NCI-H2081 (cell line): ENCODE measurements around the gene COL18A1.

Source experiments
- DNase-seq, 2 experiments: peaks; one replicate each; lab custom pipeline; 2025; lab: John Stamatoyannopoulos, UW

The COL18A1 gene

DNA sequence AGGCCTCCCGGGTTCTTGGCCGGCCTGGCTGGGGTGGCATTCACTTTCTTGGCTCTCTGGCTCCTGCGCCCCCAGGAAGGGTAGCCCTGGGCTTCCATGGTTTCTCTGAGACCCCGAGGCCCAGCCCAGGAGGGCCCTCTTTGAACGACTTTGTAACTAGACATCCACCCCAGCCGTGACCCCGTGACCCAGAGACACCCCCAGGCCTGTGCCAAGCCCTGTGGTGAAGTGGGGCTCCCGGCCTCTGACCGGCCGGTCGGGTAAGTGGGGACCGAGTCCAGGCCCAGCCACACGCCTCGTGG, 64.0 kb downstream of the COL18A1 start:
- DNase-seq = no peak

DNA sequence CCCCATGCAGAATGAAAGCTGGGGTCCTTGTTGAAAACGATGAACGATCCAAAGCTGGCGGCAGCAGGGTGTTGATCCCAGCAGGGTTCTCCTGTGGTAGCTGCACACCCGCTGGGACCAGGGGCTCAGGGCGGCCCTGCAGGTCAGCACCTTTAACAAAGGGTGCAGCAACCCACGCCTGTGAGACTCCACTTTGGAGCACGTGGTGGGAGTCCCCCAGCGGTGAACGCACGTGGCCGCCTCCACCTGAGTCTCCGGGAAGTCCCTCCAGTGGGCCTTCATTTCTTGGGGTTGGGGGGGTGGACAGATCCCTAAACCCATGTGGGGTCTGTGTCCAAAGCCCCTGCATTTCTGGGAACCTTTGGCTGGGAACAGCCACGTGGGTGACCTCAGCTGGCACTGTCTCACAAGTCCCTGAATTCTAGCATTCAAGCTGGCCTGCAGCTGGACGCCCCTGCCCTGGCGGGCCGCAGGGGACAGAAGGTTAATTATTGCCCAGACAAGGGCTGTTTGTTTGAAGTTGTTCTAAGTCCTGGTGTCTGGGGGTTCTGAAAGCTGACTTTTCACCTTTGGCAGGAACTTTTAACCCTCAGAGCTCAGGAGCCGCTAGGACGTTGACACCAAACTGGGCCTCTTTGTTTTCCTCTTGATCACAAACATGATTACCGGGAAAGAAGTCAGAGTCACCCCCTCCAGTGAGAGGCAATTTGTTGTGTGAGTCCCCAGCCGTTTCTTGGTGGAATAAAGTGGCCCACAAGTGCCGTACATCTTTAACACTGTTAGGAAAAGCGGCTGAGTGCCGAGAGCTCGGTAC, 64.5 kb downstream of the COL18A1 start:
- DNase-seq = no peak

DNA sequence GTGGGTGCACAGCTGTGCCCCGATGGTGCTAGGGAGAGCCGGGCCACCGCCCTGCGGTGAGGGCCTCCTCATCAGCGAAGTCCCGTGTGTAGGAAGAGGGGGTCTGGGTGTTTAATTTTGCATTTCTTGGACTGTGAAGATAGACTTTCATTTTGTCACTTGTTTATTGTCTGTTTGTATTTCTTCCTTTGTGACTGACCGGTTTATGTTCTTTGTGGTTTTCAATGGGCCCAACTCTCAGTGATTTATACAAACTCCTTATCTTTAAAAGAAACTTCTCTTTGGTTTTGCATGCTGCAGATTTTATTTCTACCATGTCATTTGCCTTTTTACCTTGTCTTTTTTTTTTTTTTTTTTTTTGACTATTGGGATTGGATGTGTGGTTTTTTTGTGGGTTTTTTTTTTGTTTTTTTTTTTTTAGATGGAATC, 65.1 kb downstream of the COL18A1 start:
- no peak for DNase-seq

DNA sequence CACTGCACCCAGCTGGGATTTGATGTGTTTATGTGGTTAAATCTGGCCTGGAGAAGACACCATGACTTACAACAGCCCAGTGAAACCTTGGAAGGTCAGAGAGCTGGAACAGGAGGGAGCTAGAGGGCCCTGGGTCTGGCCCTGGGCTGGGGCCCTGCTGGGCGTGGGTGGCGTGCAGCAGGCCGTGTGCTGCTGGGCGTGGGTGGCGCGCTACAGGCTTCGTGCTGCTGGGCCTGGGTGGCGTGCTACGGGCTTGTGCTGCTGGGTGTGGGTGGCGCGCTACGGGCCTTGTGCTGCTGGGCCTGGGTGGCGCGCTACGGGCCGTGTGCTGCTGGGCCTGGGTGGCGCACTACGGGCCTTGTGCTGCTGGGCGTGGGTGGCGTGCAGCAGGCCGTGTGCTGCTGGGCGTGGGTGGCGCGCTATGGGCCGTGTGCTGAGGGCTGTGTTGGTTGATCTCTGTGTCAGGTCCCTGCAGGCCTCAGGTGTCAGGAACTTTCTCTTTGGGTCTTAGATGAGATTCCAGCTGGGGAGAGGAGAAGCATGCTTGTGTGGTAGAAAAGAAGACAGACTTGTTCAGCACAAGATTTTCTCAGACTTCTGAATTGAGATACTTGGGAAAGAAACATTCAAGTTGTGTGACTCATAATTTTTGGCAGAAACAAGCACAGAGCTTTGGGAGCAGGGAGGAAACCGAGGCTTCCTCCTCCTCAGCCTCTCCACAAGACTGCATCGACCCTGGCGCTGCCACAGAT, 66.0 kb downstream of the COL18A1 start:
- DNase-seq = no peak

DNA sequence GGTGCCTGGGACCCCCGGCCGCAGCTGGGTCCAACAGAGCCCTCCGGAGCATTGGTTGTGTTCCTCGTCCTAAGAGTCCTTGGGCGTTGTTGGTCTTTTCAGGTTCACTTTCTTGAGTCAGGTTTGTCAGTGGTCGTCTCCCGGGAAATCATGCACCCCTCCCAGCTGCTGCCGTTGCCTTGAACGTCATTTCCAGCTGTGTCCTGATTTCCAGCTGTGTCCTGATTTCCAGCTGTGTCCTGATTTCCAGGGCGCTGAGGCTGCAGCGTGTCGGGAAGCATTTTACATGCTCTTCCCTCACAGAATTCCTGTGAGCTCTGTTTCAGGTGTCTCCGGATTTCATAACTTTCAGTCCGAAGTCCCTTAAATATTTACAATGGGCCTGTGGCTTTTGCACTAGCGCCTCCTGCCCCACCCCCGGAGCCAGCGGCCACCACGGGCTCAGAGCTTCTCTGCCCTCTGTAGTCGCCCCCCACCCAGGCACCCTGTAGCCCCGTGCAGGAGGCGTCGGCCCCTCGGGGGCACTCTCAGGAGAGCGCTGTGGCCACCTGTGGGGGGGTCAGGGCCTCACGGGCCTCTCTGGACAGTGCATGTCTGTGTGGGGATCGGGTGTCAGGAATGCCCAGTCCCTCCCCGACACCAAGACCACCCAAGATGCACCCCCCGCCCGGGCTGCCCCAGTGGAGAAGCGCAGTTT, 66.7 kb downstream of the COL18A1 start:
- DNase-seq = no peak

DNA sequence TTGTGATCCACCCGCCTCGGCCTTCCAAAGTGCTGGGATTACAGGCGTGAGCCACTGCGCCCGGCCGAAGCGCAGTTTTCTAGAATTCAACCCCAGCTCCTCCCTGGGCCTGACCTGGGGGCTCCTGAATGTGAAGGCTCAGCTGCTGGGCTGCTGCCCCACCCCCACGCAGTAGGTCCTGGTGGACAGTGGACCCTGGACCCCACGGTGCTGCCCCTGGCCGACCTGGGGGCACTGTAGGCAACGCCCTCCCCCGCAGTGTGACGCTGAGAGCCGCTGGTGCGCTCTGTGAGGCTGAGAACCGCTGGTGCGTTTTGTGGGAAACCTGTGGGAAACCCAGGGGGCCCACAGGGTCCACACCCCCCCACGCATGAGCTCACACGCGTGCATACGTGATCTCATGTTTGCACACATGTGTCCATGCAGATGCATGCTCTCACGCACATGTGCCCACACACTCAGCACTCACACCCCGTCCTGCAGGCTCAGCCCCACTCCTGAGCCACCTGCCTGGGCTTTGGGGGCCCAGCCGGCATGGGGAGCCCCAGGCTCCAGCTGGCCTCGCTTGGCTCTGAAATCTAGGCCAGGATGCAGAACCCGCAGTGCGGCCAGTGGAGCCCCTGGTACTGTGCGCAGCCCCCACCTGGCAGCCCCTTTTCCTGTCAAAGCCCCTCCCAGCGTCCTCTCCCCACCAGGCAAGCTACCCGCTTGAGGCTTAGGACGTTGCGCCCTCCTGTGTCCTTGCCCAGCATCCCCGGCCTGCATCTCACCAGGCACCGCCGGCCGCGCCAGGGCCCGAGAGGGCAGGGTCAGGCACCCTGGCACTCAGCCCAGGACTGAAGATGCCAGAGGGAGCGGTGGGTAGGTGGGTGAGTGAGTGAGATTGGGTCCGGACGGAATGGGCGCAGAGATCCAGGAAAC, 67.7 kb downstream of the COL18A1 start:
- DNase-seq = no peak

DNA sequence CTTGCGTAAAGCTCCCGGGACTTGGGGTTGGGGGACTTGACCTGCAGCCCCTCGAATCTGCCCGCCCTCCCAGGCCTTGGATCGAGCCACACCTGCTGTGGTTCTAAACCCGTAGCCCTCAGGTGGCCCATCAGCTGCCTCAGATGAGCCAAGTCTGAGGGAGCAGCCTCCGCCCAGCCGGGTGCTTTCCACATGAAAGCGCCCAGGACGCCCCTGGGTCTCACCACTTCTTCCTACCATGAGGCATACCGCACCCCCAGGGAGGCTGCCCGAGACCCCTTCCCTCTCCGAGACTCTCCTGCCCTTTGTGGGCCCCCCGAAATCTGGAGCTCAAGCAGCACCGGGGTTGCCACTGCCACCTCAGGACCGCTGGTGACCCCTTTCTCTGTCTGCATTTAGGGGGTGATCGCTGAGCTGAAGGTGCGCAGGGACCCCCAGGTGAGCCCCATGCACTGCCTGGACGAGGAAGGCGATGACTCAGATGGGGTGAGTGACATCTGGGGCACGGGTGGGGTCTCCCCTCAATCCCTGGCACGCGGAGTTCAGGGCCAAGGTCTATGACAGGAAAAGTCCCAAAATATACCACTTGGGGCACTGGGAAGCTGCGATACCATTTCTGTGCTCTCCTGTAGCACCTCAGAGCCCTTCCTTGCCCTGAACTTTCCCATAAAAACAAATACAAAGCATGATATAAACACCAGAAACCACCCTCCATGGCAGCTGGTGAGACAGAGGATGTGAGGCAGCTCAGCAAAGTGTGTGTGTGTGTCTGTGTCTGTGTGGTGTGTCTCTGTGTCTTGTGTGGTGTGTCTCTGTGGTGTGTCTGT, 68.7 kb downstream of the COL18A1 start:
- no peak for DNase-seq

DNA sequence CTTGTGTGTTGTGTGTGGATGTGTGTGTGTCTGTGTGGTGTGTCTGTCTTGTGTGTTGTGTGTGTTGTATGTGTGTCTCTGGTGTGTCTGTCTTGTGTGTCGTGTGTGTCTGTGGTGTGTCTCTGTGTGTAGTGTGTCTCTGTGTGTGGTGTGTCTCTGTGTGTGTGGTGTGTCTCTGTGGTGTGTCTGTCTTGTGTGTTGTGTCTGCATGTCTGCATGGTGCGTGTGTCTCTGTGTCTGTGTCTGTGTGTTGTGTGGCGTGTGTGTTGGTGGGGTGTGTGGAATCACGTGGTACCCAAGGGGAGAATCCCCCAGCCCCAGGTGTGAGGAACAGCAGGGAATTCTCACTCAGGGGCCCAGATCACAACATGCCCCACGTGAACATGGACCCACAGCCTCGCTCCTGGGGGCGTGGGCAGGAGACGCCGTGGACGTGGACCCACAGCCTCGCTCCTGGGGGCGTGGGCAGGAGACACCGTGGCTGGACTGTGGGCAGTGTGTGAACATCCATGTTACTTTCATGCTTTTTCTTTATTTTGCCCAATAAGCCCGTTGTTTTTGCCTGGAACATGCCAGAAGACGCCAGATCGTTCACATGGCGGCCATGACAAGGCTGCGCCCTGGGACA, 69.5 kb downstream of the COL18A1 start:
- DNase-seq = no peak

DNA sequence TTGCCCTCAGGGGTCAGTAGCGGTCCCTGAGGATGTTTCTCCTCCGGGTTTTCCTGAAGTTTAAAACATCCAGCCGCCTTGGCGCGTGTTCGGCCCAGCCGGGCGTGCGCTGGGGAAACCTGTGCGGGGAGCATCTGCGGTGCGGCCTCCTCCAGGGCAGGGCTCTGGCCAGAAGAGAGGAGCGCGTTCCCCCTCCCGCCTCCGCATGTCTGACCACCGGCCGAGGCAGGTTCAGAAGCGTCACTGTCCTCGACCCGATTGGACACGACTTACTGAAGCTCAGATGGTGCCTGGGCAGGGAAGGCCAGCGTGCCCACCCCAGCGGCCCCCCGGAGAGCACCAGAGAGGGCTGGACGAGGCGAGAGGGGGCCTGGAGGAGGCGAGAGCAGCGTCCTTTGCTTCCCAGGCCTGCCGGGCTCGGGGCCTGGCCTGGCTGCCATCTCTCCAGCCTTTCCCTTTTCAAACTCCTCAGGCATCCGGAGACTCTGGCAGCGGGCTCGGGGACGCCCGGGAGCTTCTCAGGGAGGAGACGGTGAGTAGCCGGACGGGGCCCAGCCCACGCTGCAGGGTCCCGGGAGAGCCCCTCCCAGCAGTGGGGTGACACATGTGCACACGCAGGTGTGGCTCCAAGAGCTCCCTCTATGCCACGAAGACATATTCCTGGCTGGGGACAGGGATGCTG, 70.2 kb downstream of the COL18A1 start:
- DNase-seq = no peak

DNA sequence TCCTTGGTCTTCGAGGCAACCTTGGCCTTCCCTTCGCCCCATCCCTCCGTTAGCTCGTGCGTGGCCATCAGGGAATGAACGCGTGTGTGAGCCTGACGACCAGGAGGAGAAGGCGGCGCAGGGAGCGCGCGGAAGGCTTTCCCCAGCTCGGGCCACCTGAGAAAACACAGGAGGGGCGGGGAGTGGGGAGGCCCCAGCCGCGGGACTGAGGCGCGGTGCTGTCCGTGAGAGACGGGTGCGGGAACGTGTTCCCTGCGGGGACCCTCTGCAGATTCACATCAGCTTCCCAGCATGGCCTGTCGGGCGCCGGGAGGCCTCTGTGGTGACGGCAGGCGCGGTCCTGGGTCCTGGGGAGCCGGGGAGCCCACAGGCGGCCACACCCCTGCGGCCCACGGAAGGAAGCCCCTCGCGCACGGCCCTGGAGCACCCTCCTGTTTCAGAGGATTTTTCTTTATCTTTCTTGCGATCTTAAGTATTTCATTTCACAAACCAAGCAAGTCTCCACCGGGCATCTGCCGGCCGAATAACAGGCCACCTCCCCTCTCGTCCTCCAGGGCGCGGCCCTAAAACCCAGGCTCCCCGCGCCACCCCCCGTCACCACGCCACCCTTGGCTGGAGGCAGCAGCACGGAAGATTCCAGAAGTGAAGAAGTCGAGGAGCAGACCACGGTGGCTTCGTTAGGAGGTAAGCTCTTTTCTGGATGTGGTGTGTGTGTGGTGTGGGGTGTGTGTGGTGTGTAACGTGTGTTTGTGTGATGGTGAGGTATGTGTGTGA, 71.0 kb downstream of the COL18A1 start:
- DNase-seq = no peak

DNA sequence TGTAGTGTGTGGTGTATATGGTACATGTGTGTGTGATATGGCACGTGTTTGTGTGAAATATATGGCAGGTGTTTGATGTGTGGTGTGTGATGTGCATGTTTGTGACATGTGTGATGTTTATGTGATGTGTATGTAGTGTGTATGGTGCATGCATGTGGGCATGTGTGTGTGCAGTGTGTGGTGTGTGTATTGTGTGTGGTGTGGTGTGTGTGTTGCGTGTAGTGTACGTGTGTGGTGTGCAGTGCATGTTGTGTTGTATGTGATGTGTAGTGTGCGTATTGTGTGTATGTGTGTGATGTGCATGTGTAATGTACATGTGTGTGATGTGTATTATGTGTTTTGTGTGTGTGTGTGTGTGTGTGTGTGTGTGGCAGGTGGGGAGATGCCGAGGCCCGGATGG, 71.6 kb downstream of the COL18A1 start:
- DNase-seq = no peak

DNA sequence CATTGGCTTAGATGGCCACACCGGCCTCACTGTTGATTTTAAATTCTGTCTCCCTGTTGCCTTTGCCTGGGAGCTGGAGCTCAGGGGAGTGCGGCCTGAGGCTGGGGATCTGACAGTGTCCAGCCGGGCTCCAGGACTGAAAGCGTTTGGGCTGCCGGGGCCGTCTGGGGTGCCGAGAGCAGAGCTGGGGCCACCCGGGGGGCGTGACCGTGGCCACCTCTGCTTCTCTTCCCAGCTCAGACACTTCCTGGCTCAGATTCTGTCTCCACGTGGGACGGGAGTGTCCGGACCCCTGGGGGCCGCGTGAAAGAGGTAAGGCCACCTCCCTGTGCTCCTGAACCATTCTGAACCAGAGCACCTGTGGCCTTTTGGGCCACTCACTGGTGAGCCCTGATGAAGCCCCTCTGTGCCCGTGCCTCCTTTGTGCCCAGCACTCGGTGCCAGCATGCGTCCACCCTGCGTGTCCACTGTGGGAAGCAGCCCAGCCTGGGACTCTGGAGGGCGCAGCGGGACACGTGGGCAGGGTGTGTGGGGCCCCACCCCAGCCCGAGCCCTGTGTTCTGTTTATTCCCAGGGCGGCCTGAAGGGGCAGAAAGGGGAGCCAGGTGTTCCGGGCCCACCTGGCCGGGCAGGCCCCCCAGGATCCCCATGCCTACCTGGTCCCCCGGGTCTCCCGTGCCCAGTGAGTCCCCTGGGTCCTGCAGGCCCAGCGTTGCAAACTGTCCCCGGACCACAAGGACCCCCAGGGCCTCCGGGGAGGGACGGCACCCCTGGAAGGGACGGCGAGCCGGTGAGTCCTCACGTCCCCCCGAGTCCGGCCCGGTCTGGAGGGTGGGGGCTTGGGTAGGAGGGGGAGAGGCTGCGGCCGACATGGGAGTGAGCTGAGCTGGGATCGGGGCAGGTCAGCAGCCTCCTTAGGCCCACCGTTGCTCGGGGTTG, 72.5 kb downstream of the COL18A1 start:
- no peak for DNase-seq

DNA sequence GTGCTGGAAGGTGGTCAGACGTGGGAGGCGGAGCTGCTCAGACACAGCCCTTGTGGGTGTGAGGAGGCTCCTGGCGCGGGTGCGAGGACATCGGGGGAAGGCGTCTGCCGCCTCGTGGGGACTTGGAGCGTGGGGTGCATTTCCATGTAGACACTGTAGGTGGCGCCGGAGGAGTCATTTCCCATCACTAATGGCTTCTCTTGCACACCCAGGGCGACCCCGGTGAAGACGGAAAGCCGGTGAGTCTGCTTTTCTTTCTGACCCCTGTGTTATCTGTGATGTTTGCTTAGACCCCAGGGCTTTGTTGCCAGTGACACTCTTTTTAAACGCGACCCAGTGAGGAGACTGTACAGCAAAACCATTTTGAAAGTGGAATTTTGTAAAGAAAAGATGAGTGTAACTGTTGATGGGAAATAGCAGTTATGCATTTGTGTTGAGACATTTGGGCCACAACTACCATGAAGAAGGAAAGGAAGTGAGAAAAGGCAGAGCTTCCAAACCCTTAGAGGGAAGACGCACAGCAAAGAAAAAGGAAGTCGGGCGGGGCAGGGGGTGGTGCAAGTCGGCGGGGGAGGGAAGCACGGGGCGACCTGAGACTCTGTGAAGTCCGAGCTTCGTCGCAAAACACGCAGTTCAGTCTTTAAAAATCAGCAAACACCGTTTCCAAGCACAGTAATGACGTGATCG, 73.3 kb downstream of the COL18A1 start:
- DNase-seq = peak; percentile 15 to 23

DNA sequence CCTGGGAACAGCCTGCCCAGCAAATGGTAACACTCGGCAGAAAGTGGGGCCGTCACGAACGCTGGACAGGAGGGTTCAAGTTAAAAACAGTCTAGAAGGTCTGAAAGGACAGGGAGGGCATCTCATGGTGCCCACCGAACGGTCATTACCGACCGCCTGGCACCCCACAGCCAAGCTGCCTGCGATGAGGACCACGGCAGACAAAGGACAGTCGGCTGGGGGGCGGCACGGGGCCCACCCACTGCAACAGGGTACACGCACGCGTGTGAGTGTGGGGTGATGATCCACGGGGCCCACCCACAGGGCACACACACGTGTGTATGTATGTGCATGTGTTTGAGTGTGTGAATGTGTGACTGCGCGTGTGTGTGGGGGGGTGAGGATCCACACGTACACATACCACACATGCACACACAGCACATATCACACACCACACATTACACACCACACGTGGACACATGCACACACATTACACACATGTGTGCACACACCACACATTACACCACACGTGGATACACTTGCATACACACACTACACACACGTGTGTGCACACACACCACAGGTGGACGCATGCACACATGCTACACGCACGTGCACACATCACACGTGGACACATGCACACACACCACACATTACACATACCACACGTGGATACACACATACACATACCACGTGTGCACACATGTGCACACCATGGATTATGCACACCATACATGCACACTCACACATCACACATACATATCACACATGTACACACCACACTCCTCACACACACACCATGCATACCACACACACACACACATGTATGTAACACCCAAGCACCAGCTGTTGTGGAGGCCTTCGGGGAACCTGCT, 74.1 kb downstream of the COL18A1 start:
- DNase-seq = no peak

DNA sequence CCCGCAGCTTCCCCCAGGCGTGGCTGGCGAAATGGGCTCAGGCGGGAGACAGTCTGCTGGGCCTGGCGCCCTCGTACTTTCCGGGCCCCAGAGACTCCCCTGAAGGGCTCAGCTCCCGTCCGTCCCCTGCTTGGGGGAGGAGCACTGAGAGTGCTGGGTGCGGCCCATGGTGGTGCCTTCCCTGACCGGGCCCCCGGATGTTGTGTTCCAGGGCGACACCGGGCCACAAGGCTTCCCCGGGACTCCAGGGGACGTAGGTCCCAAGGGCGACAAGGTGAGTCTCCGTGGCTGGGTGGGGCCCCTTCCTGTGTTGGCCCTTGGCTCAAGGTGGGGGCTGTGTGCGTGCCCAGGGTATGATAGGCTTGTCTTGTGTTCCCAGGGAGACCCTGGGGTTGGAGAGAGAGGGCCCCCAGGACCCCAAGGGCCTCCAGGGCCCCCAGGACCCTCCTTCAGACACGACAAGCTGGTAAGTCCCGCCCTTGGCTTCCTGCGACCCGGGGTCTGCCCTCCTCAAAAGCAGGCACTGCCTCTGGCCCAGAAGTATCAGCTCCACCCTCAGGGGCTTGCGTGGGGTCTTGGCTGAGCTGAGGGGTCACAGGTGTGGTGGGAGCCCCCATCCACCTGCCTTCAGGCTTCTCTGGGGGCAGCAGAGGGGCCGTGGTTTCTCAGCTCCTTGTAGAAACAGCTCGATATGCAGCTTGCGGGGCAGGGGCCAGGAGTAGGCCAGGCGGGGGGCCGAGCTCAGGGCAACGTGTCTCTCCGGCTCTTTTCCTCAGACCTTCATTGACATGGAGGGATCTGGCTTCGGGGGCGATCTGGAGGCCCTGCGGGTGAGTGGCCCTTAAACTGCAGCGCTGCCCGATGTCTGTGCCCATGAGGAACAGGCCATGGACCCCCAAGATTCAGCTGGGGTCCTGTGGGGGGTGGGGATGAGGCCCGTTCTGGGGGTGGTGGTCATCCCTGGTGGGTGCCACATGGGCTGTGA, 75.0 kb downstream of the COL18A1 start:
- no peak for DNase-seq
